Right lobe of liver (tissue), 4 donors: ENCODE data around the gene RESF1.

Experiments used
- CTCF ChIP-seq, 4 donors: fragments of 200-600 bp in 3 of 4; fragments of 450-650 bp in 1 of 4; IDR thresholded peaks; one replicate each; pipeline versions ENCODE4 v1.5.1 to v1.8.0; 2016 to 2022; ENCODE audit warnings: antibody characterized with exemption in 4 of 4, mild to moderate bottlenecking in 2 of 4
- POLR2A ChIP-seq: fragments of 450-650 bp; IDR thresholded peaks from one replicate; pipeline ENCODE4 v1.6.1; 2017; ENCODE audit warnings: antibody characterized with exemption, mild to moderate bottlenecking
- donor health status: DM: no; HTN: no; CAD: no.
- donor health status: DM: no; HTN: no; CAD: no.
- donor health status: DM: no; HTN: yes; CAD: no.

- TF ChIP-seq CTCF (IDR thresholded peaks at IDR 0.05) (no peak), POLR2A (no peak)
Measured at GRCh38 chr12:31964280-31964679, 5.1 kb downstream of the RESF1 start.
